AG04450 (cell line): ENCODE data around the gene AURKAIP1. TPM values are rescaled to one million over a fixed set of nuclear protein-coding genes. Genes with fewer than 3 reads are reported as not detected.
A peak's percentile ranks its signal among the peaks of the same experiment; 100 is the strongest.

Experiments
- CTCF ChIA-PET: fragments of 300-600, 350-600 bp; formaldehyde crosslinking; extraction: SDS; loops from one replicate; lab custom pipeline; 2022; ENCODE audit warnings: antibody characterized with exemption, inconsistent platforms; lab: Charles Lee
- POLR2A ChIA-PET: fragments of 350-600 bp; formaldehyde crosslinking; extraction: SDS; loops from one replicate; lab custom pipeline; 2021; ENCODE audit warnings: antibody characterized with exemption, inconsistent platforms; lab: Yijun Ruan, JAX
- DNase-seq: peaks from one replicate; pipeline ENCODE4 v3.0.0-alpha.2; 2011; ENCODE audit warnings: low read depth, low spot score
- H3K27ac ChIP-seq: one replicate; pipeline ENCODE4 v1.5.1; 2012; ENCODE audit warnings: low read depth, low read length, control low read depth
- H3K27me3 ChIP-seq: one replicate; pipeline ENCODE4 v1.6.0; 2012; ENCODE audit warnings: low read length; ENCODE audit not compliant: control insufficient read depth, insufficient read depth
- H3K4me3 ChIP-seq: 2 replicates; pipeline ENCODE4 v1.5.1; 2011; ENCODE audit warnings: mild to moderate bottlenecking, low read depth, low read length, control low read depth
- H3K9me3 ChIP-seq: 2 replicates; pipeline ENCODE4 v1.5.1; 2012; ENCODE audit warnings: low read length; ENCODE audit not compliant: control insufficient read depth, insufficient read depth
- polyA plus RNA-seq: library from polyadenylated mRNA; depleted of rRNA; stranded (reverse); fragments of >200 nt; gene quantifications from 2 replicates; pipeline ENCODE4 v1.2.3, GENCODE V29; 2011
- TF ChIP-seq, protein P1 (sequence below): IDR thresholded peaks from 2 replicates; pipeline ENCODE4 v1.5.1; 2011; ENCODE audit warnings: low read depth, low read length, control low read depth, inconsistent platforms

AURKAIP1 gene
- polyA plus RNA-seq, 1 experiment = 54.3 TPM

GRCh38 chr1:1376551-1377226 is 1.7 kb upstream of the AURKAIP1 start:
- peaks cover 4% of the 10 kb centered on the region; the same call in 1 of the 2 replicates for H3K9me3 ChIP-seq
- no peak overlapping the region for H3K27ac ChIP-seq
- ChIA-PET CTCF (no interaction called here), POLR2A (no interaction called here)
- H3K27me3 ChIP-seq = no peaks in the 10 kb centered on the region
- H3K4me3 ChIP-seq = no peak overlapping the region
- no peak for DNase-seq
- TF ChIP-seq, protein P1, sequence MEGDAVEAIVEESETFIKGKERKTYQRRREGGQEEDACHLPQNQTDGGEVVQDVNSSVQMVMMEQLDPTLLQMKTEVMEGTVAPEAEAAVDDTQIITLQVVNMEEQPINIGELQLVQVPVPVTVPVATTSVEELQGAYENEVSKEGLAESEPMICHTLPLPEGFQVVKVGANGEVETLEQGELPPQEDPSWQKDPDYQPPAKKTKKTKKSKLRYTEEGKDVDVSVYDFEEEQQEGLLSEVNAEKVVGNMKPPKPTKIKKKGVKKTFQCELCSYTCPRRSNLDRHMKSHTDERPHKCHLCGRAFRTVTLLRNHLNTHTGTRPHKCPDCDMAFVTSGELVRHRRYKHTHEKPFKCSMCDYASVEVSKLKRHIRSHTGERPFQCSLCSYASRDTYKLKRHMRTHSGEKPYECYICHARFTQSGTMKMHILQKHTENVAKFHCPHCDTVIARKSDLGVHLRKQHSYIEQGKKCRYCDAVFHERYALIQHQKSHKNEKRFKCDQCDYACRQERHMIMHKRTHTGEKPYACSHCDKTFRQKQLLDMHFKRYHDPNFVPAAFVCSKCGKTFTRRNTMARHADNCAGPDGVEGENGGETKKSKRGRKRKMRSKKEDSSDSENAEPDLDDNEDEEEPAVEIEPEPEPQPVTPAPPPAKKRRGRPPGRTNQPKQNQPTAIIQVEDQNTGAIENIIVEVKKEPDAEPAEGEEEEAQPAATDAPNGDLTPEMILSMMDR = no peak

- POLR2A ChIA-PET = interaction anchor here (0.6 to 2.2 kb wide), 14 partner anchors 11 to 194 kb away, joined by 3 to 16 read pairs (median 6); partner anchors contain the start of genes ATAD3A, CCNL2, MRPL20 and MXRA8
- H3K9me3 ChIP-seq = peaks cover 4% of the 10 kb centered on the region; the same call in 1 of the 2 replicates
- peak overlapping the region; percentile 52 for H3K27ac ChIP-seq
- peak overlapping the region; percentile 83 for H3K4me3 ChIP-seq
- H3K27me3 ChIP-seq = no peaks in the 10 kb centered on the region
- TF ChIP-seq, protein P1 = no peak
- DNase-seq = no peak
- CTCF ChIA-PET = interaction anchor here (1.0 kb wide), 1 partner anchor 9 kb away, joined by 3 read pairs; no protein-coding TSS in a partner anchor
These were observed 448 bp downstream of the AURKAIP1 start for GRCh38 chr1:1374589-1374928.

DNA sequence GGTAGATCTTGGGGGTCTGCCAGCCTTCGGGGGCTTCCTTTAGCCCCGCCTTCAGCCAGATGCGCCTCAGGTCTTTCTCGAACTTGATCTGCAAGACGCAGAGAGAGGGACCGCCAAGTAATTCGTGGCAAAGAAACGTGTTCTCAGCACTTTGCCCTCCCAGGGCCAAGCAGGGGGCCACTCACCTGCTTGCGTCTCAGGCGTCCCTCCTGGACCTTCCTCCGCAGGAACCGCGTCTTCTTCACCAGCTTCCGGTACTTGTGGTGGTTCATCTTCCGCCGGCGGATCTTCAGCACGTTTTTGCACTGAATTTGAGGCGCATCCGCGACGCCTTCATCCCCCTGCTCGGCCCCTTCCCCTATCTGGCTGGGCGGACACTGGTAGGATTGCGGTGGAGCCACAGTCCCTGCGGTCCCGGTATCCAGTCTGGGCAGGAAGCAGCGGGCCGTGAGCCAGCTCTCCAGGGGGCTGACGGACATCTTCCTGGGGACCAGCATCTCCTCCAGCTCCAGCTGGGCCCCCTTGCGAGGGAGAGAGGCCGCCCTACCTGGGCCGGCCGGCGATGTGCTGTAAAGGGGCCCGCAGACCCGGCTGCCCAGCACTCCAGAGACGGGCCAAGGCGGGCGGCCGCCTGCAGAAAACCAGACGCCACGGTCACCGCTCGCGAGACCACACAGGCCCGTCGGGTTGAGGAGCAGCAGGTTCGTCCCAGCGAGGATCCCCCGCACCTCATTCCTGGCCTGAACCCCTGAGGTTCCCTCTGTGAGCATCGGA is 1.0 kb downstream of the AURKAIP1 start:
- TF ChIP-seq, protein P1 = no peak
- ChIA-PET POLR2A (interaction anchor here (1.0 to 2.2 kb wide), 6 partner anchors 12 to 194 kb away, joined by 3 to 16 read pairs (median 5); partner anchors contain the start of gene MXRA8), CTCF (interaction anchor here (1.0 kb wide), 1 partner anchor 8 kb away, joined by 3 read pairs; no protein-coding TSS in a partner anchor)
- Histone ChIP-seq H3K9me3 (peaks cover 4% of the 10 kb centered on the region; the same call in 1 of the 2 replicates), H3K27me3 (no peaks in the 10 kb centered on the region), H3K27ac (peak overlapping the region; percentile 52), H3K4me3 (peak overlapping the region; percentile 83)
- no peak for DNase-seq

DNA sequence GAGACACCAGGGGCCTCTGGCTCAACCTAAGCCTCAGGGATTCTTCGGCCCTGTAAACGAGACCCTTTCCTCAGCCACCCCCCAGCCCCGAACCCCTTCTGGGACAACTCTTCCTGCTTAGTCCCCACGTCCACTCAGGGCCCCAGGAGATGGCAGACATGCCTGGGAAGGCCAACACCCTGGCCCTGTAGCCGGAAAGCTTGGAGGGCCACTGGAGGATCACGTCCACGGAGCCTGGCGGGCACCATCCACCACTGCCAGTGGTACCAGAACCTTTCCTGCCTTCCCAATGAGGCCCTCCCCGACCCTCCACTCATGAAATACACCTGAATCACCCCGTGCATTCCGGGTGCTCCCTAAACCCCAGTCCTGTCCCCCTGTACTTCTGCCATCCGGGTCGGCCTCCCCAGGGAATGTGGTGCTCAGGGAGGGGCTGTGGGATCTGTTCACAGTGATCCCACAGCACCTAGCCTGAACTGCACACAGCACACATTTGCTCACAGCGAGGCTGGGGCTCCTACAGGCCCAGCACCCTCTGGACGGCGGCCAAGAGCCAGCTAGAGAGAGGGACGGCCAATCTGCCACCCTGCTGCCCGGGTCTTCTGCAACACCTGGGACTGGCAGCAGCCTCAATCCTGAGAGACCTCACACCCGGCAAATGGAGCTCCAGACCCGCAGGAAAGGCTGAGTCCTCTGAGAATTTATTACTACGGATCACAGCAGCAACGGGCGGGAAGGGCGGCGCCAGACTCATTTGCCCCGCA is 1.8 kb downstream of the AURKAIP1 start:
- no peak for DNase-seq
- Histone ChIP-seq H3K9me3 (peaks cover 4% of the 10 kb centered on the region; the same call in 1 of the 2 replicates), H3K27ac (no peak overlapping the region), H3K27me3 (no peaks in the 10 kb centered on the region), H3K4me3 (no peak overlapping the region; the same call in 1 of the 2 replicates)
- CTCF ChIA-PET = interaction anchor here (0.6 to 1.3 kb wide), 9 partner anchors 8 to 34 kb away, joined by 3 to 7 read pairs (median 3); no protein-coding TSS in a partner anchor
- POLR2A ChIA-PET = interaction anchor here (1.0 kb wide), 1 partner anchor 21 kb away, joined by 3 read pairs; no protein-coding TSS in a partner anchor
- TF ChIP-seq, protein P1 = no peak
